ENCODE results near the gene KCND2.
"Not testable (repeated sequence)": the region's sequence is repeated elsewhere in the genome, so short reads cannot be mapped to it uniquely, and the experiment has no call there.

KCND2 gene

GRCh38 chr7:120272701-120273475, at the start of gene KCND2:
Gene KCND2, plus strand, starts transcription at chr7:120273175.
- DNase-seq: no peak

- no peak for DNase-seq
These were observed 46.8 kb upstream of the KCND2 start for GRCh38 chr7:120226188-120226587.

GRCh38 chr7:120227255-120227654, 45.7 kb upstream of the KCND2 start:
- DNase-seq: no peak

GRCh38 chr7:120229084-120229483, 43.9 kb upstream of the KCND2 start:
- DNase-seq: no peak

- no peak for DNase-seq
These were observed 39.6 kb upstream of the KCND2 start for GRCh38 chr7:120233338-120233737.

- DNase-seq: not testable (repeated sequence)
These were observed 32.6 kb upstream of the KCND2 start for GRCh38 chr7:120240350-120240749.

- no peak for DNase-seq
These were observed 31.0 kb upstream of the KCND2 start for GRCh38 chr7:120241973-120242372.

GRCh38 chr7:120254845-120255244, 18.1 kb upstream of the KCND2 start:
- no peak for DNase-seq

GRCh38 chr7:120256344-120257070, 16.5 kb upstream of the KCND2 start:
- no peak for DNase-seq

- no peak for DNase-seq
These were observed 13.6 kb upstream of the KCND2 start for GRCh38 chr7:120259386-120259785.

- DNase-seq: no peak
These were observed 12.9 kb upstream of the KCND2 start for GRCh38 chr7:120260111-120260510.

GRCh38 chr7:120272261-120272660, 714 bp upstream of the KCND2 start:
- DNase-seq: no peak

- no peak for DNase-seq
These were observed 551 bp downstream of the KCND2 start for GRCh38 chr7:120273476-120273975.

- no peak for DNase-seq
These were observed 1.5 kb downstream of the KCND2 start for GRCh38 chr7:120274482-120274881.

- DNase-seq: no peak
These were observed 1.9 kb downstream of the KCND2 start for GRCh38 chr7:120274899-120275298.

- no peak for DNase-seq
These were observed 3.7 kb downstream of the KCND2 start for GRCh38 chr7:120276720-120277119.

GRCh38 chr7:120278773-120279172, 5.8 kb downstream of the KCND2 start:
- no peak for DNase-seq

- no peak for DNase-seq
These were observed 7.8 kb downstream of the KCND2 start for GRCh38 chr7:120280743-120281142.

- no peak for DNase-seq
These were observed 20.1 kb downstream of the KCND2 start for GRCh38 chr7:120293027-120293426.

- DNase-seq: no peak
These were observed 29.2 kb downstream of the KCND2 start for GRCh38 chr7:120302190-120302589.

GRCh38 chr7:120303105-120303504, 30.1 kb downstream of the KCND2 start:
- DNase-seq: no peak

GRCh38 chr7:120304674-120305073, 31.7 kb downstream of the KCND2 start:
- no peak for DNase-seq

GRCh38 chr7:120307991-120308545, 35.1 kb downstream of the KCND2 start:
- no peak for DNase-seq

Measured in amniotic stem cell (primary cell).